Nasal cavity respiratory epithelium epithelial cell of viscerocranial mucosa (primary cell): ENCODE data around the gene SPACDR. TPM values are rescaled to one million over a fixed set of nuclear protein-coding genes. Genes with fewer than 3 reads are reported as not detected.

ENCODE experiments used
- total RNA-seq: library from RNA; depleted of rRNA; stranded (reverse); fragments of >200 nt; gene quantifications from 2 replicates; pipeline ENCODE4 v1.2.3, GENCODE V29; 2014

The SPACDR gene, protein sequence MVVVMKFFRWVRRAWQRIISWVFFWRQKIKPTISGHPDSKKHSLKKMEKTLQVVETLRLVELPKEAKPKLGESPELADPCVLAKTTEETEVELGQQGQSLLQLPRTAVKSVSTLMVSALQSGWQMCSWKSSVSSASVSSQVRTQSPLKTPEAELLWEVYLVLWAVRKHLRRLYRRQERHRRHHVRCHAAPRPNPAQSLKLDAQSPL
- 0.34 and 0.43 TPM in 2 replicates for total RNA-seq

DNA sequence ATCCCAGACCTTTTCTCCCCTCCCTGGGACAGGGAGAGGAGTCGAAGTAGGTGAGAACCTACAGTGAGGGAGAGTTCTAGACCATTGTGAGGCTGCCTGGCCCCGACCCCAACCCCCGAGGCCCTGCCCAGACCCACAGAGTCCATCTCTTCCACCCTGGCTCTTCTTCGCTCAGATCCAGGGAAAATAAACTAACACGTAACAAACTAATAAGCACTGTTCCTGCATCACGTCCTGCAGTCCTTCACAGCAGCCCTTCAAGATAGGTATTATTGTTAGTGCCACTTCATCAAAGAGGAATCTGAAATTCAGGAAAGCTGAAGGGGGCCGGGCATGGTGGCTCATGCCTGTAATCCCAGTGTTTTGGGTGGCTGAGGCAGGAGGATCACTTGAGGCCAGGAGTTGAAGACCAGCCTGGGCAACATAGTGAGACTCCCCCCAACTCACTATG is at the start of gene SPACDR:
Gene SPACDR, minus strand, starts transcription at position 51 of the 451 bp plus-strand sequence. CDS start 235 bp downstream, outside the sequence.

GRCh38 chr7:100483722-100484672 is 19.9 kb upstream of the SPACDR start, which contains the start of gene NYAP1:
TSS of gene NYAP1 (plus strand) at chr7:100483927. CDS start at chr7:100485312, 1,385 bp downstream.

GRCh38 chr7:100478958-100479660 is 15.0 kb upstream of the SPACDR start, which contains the start of gene TSC22D4:
TSS of gene TSC22D4 (minus strand) at chr7:100479214. CDS start at chr7:100478038, 1,176 bp downstream.

GRCh38 chr7:100429637-100430492 is 34.2 kb downstream of the SPACDR start, which contains the start of gene MEPCE:
TSS of gene MEPCE (plus strand) at chr7:100429831. CDS start at chr7:100430019, 188 bp downstream.

GRCh38 chr7:100428199-100428966 is 35.7 kb downstream of the SPACDR start, which contains the start of gene ZCWPW1:
TSS of gene ZCWPW1 (minus strand) at chr7:100428703. CDS start at chr7:100420649, 8,054 bp downstream.

Other genes starting within 250 kb of the SPACDR start
- not detected in 2 replicates for gene PVRIG, start 244.3 kb downstream of the SPACDR start, total RNA-seq
- not detected in 2 replicates for gene SPDYE3, start 156.6 kb downstream of the SPACDR start, total RNA-seq
- gene PILRB, start 106.1 kb downstream of the SPACDR start, total RNA-seq, result 2.7 and 9.3 TPM in 2 replicates
- gene PILRA, start 90.8 kb downstream of the SPACDR start, total RNA-seq, result under 0.01 and 0.14 TPM in 2 replicates
- 3.3 and 5.5 TPM in 2 replicates for gene ZCWPW1, start 35.6 kb downstream of the SPACDR start, total RNA-seq
- 24.7 and 27.3 TPM in 2 replicates for gene MEPCE, start 34.4 kb downstream of the SPACDR start, total RNA-seq
- gene PPP1R35, start 27.8 kb downstream of the SPACDR start, total RNA-seq, result 13.9 and 33.2 TPM in 2 replicates
- gene TSC22D4, start 15.0 kb upstream of the SPACDR start, total RNA-seq, result 12.0 and 22.6 TPM in 2 replicates
- gene NYAP1, start 19.7 kb upstream of the SPACDR start, total RNA-seq, result 0.34 and 0.64 TPM in 2 replicates
- gene AGFG2, start 74.9 kb upstream of the SPACDR start, total RNA-seq, result 3.4 and 6.7 TPM in 2 replicates
- not detected in 2 replicates for gene SAP25, start 109.6 kb upstream of the SPACDR start, total RNA-seq
- 5.1 and 8.5 TPM in 2 replicates for gene LRCH4, start 121.9 kb upstream of the SPACDR start, total RNA-seq
- 0.21 and 0.34 TPM in 2 replicates for gene FBXO24, start 122.1 kb upstream of the SPACDR start, total RNA-seq
- 0.57 TPM in 1 of 2 replicates, not detected in the other for gene PCOLCE, start 138.1 kb upstream of the SPACDR start, total RNA-seq
- gene MOSPD3, start 148.3 kb upstream of the SPACDR start, total RNA-seq, result 1.0 and 3.1 TPM in 2 replicates
- gene TFR2, start 177.3 kb upstream of the SPACDR start, total RNA-seq, result under 0.01 and 0.14 TPM in 2 replicates
- not detected in 2 replicates for gene ACTL6B, start 192.2 kb upstream of the SPACDR start, total RNA-seq
- gene GNB2, start 209.5 kb upstream of the SPACDR start, total RNA-seq, result 82.7 and 130 TPM in 2 replicates
- 10.3 and 16.4 TPM in 2 replicates for gene GIGYF1, start 230.0 kb upstream of the SPACDR start, total RNA-seq
- 32.2 and 39.6 TPM in 2 replicates for gene POP7, start 241.9 kb upstream of the SPACDR start, total RNA-seq